GM19193 (cell line): ENCODE results near the gene HNRNPA1L2.

ENCODE experiments used
- POLR2A ChIP-seq: IDR thresholded peaks from 4 replicates; pipeline ENCODE4 v1.6.1; 2011; ENCODE audit not compliant: insufficient read depth, insufficient read length; ENCODE audit errors: extremely low read depth

HNRNPA1L2 gene

DNA sequence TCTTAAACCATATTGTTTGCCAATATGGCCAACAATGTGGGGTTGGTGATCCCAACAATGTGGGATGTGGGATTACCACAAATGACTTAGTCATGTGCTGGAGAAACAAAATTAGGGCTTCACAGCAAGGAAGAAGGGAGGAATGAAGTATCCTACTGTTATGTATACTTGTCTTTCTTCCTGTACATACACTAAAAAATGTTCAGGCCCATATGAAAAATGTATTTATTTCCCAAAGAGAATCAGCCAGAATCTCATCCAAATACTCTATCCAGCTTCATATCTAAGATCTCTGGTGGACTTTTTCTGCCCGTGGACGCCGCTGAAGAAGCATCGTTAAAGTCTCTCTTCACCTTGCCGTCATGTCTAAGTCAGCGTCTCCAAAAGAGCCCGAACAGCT is at the start of gene HNRNPA1L2:
Gene HNRNPA1L2, plus strand, starts transcription at position 301 of the 400 bp plus-strand sequence. Its CDS starts 62 bp downstream, at position 363.
- no peak for TF ChIP-seq POLR2A

DNA sequence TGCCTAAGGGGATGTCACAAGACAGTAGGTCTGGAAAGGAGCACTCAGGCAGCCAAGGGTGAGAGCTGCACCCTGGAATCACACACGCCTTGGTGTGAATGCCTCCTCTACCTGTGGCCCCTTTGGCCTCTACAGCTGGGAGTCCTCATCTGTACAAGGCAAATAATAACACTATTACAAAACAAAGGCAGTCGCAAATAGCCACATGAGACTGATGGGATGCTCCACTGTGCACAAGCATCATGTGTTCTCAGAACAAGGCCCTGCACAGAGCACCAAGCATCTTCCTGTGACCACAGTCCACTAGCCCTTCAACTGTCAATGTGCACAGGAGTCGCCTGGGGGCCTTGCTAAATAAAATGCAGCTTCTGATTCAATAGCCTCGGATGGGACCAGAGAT is 44.6 kb upstream of the HNRNPA1L2 start:
- no peak for TF ChIP-seq POLR2A

DNA sequence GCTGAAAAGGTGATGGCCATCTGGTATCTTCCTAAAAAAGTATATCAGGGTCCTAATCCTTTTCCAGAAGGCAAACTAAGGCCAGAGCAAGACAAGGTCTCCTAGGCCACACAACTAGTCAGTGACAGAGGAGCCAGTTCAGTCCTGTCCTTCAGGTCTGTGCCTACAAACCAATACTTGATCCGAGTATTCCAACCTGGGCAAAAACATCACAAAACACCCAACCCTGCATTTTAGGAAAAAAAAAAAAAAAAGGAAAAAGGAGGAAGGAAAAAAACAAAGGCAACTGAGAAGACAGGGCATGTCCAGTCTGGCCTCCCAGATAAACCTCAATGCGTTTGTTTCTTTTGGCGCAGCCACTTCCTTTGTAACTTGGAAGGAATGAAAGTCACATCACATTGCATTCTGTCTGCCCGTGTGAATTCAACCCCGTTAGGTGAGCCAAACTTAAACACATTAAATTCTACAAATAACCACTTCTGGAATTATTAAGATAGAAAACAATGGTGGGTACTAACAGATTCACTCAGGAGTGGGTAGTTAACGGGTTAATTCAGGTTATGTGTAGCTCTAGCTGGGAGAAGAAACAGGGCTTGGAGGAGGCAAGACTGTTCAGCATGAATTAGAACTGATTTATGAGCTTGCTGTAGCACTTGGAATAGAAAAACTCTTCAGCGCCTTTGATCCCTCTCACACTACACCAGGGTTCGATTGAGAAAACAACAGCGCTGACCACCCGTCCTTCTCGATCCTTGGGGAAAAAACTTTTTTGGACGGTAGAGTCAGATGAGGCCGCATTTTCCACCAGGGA is 43.0 kb upstream of the HNRNPA1L2 start:
- no peak for TF ChIP-seq POLR2A

DNA sequence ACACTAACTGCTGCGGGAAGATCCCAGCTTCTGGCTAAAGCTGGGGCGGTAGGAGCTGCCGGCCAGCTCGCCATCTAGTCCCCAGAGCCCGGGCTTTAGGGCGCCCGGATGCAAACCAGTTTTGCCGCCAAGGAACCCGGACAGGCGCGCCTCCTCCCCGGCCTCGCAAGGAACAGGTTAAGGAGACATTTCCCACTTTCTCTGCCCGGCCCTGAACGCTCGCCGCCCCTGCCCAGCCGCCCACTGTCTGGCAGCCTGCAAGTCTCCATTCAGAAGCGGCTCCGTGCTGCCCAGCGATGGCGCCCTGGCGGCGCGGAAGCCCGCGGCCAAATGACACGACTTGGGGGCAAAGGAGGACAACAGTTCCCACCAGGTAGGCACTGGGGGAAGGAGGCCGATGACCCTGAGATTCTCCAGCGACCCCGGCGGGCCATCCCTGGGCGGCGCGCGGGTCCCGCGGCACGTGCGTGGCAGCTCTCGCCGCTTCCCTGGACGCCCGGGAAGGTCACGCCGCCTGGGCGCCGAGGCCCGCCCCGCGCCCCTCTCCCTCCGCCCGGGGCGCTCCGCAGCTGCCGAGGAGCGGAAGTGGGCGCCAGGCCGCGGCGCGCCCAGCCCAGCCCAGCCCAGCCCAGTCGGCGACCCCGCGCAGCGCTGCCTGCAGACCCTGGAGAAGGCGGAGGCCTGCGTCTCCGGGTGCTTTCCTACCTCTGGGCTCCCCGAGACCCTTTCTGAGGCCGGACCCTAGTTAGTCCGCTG is 42.2 kb upstream of the HNRNPA1L2 start:
- TF ChIP-seq POLR2A, result peak; percentile 27

DNA sequence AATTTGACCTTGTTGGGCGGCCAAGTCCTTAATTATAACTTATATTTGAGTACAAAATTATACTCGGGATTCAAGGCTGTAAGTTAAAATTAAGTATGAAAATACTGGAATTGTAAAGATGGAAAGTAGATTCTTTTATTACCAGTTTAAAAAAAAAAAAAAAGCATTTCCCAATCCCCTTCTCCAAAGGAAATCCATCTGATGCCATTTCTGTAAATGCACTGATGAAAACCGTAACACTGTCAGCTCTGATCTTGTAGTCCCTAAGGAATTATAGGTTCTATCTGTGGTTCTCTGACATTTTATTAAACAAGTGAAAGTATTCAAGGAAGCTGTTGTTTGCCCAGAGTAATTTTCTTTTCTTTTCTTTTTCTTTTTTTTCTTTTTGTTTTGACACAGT is 41.6 kb upstream of the HNRNPA1L2 start:
- no peak for TF ChIP-seq POLR2A

DNA sequence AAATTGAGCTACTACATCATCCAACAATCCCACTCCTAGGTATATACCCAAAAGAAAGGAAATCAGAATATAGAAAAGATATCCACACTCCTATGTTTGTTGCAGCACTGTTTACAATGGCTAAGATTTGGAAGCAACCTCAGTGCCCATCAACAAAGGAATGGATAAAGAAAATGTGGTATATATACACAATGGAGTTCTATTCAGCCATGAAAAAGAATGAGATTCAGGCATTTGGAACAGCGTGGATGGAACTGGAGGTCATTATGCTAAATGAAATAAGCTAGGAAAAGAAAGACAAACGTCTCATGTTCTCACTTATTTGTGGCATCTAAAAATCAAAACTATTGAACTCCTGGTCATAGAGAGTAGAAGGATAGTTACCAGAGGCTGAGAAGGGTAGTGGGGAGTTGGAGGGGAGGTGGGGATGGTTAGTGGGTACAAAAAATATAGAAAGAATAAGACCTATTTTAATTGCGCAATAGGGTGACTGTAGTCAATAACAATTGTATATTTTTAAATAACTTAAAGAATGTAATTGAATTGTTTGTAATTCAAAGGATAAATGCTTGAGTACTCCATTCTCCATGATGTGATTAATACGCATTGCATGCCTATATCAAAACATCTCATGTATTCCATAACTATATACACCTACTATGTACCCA is 27.0 kb upstream of the HNRNPA1L2 start:
- TF ChIP-seq POLR2A, result no peak

DNA sequence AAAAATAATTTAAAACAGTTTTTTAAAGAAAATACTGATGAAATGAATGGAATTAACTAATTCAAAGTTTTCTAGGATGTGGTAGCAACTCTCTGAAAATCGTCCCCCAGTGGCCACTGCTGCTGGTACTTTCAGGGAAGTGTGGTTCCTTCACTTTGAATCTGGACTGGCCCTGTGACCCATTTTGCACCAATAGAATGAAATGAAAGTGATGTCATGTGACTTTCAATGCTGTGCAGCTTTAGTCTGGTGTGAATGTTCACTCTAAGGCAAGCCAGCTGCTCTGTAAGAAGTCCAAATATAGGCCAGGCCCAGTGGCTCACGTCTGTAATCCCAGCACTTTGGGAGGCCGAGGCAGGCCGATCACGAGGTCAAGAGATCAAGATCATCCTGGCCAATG is 26.4 kb upstream of the HNRNPA1L2 start:
- no peak for TF ChIP-seq POLR2A

DNA sequence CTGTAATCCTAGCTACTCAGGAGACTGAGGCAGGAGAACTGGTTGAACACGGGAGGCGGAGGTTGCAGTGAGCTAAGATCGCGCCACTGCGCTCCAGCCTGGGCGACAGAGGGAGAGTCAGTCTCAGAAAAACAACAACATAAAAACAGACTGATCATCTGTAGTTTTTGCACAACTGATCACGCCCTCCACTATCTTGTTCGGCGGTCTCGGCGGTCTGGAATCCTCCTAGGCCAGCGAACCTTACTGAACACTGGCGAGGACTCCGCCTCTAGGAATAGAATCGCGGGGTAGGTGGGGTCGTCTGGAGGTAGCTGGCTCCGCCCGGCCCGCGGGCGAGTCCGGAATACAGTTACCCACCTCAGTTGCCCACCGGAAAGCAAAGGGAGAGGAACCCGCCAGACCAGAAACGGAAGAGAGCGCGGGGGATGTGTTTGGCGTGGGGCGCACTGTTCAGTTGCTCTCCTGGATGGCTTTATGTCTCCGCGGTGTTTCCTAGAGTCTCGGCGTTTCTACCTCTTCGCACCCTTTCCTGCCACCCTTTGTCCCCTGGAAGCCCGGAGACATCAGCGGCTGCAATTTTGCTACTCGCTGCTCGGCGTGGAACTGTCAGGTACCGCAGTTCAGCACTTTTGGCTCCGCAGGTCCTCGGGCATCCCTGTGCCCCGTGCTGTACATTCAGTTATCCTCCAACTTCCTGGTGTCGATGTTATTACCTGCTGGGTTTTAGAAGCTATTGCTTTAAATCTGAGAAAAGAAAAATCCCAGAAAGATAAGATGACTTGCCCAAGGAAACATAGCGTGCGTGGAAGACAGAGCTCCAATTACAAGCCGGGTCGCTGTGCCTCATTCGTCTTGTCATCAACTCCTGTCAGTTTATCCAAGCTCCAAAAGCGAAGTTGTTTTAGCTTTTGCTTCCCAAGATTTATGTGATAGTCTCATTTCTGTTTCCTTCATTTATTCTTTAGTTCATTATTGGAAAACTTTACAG is 24.9 kb upstream of the HNRNPA1L2 start:
- TF ChIP-seq POLR2A, result peak; percentile 83

DNA sequence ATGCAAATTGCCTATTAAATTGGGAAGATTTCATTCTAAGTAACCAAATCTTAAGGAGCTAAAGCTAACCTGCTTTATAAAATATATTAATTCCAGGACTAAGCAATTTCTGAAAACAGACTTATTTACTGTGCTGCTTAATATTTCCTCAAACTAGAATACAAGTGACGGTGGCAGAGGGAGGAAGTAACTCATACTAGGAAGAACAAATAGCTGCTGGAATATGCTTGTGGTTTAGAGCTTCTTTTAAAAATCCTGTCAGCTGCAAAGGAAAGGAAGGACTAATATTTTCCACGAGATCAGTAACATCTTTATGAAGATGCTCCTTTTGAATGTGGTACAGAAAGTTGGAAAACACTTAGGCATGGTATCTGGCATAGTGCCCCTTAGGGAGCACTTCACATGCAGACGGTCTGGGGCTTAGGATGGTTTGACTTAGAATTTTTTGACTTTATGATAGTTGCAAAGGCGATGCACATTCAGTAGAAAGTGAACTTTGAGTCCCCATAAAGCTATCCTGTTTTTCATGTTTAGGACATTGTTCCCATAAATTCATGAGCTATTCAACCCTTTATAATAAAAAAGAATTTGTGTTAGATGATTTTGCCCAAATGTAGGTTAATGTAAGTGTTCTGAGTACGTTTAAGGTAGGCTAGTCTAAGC is 3.4 kb upstream of the HNRNPA1L2 start:
- no peak for TF ChIP-seq POLR2A

DNA sequence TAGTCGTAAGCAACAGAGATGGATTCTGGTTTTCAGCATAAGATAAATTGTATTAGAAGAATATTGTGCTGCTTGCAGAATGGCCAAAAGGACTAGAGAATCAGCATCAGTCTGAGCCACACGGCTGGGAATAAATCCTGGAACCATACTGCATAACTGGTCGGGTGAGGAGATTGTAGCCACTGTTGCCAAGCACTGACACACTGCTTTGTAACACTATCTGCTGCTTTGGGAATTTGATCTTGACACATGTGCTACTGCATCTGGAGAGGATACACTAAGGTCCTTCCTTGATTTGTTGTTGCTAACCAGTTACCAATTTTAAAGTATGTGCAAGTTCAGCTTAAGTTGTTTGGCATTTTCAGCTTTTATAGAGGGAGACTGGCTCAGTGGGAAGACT is 1.9 kb downstream of the HNRNPA1L2 start:
- no peak for TF ChIP-seq POLR2A

DNA sequence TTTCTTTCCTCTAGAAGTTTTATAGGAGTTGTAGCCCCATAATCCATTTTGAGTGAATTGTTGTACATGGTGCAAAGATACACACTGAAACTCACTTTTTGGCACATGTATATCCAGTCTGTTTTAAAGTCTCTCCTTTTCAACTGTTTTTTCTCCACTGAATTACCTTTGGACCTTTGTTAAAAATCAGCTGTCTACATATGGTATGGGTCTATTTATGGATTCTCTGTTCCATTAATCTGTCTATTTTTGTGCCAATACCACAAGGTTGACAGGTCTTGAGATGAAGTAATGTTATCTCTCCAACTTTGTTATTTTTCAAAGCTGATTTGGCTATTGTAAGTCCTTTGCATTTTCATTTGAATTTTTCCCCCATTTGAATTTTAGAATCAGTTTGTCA is 4.7 kb downstream of the HNRNPA1L2 start:
- no peak for TF ChIP-seq POLR2A

DNA sequence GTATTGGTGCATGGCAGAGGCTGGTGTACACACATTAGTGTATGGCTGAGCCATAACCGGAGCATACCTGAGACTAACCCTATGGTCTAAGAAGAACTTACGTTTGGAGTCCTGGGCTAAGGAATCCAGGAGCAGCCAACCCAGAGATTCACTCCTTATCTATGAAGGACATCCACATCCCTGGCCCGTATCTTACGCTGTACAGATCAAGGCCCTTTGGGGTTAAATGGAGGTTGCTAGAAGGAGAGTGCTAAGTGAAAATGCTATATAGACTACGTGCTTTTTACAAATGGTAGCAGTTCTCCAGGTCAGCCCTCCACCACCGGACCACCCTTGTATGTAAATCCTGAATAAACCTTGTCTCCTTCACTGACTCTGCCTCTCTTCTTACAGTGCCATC is 8.5 kb downstream of the HNRNPA1L2 start:
- TF ChIP-seq POLR2A, result no peak

DNA sequence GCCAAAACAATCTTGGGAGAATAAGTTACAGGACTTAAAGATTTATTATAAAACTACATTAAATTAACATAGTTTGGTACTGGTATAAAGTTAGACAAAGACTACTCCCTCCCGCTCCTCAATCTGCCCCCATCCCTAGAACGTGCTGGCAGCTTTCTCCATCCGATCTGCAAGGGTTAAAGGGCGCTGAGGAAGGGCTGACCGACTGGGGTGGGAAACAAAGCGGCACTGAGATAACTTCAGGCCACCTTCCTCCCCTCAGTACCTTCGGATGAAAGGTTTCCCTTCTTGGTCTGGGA is 9.6 kb downstream of the HNRNPA1L2 start:
- no peak for TF ChIP-seq POLR2A

DNA sequence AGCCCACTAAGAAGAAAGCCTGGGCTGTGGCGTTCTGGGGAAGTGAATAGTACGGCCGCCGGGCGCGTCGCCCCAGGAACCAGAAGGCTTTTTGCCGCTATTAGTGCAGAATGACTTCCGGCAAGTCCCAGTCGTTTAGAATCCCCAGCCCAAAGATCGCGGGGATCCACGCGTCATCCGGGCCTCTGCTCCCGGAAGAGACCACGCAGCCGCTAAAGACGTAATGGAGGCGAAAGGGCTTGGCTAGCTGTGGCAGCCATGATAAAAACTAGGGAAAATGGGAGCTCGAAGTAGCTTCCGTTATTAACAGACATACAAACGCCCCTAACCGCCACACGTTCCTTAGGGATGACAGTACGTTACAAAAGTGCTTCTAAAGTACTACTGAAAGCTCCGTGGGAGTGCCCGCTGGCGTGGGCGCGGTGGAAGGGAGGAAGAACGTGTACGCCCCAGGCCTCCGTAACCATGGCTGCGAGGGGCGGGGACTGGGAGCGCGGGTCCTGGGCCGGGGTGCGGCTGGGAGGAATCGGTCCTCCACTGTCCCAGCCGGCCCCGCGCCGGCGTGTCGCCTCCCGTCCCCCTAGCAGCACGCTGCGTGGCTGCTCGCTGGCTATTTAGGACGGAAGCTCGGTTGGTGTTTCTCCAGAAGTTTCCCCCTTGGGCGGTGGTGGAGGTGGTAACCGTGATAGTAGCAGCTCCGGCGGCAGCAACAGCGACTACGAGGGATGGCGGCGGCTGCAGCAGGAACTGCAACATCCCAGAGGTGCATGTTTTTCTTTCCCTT is 10.2 kb downstream of the HNRNPA1L2 start, which contains the start of gene SUGT1:
Gene SUGT1, plus strand, starts transcription at position 641 of the 784 bp plus-strand sequence. Its CDS starts 85 bp downstream, at position 726.
- peak; percentile 85 for TF ChIP-seq POLR2A

DNA sequence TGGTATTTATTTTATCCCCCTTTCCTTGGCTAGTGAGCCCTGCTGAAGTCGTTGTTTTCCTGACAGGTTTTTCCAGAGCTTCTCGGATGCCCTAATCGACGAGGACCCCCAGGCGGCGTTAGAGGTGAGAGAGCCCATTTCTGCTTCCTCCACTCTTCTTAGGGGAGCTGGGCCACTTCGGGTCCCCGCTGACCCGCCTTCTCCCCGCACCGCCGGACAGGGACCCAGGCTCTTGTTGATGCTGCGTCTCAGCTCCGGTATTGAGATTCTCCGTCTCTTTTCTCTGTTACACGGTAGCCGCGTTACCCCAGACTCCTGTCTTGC is 10.7 kb downstream of the HNRNPA1L2 start:
- no peak for TF ChIP-seq POLR2A
